ENCODE results near the gene RPL18A. TPM values are rescaled to one million over a fixed set of nuclear protein-coding genes. Genes with fewer than 3 reads are reported as not detected.

RPL18A gene
- total RNA-seq (2016; rRNA removed; fragmentation: Illumina TruSeq; extraction: Trizol) (1,471 and 1,490 TPM in 2 replicates), polyA plus RNA-seq (2011; rRNA removed) (2,004 and 2,232 TPM in 2 replicates), polyA minus RNA-seq (2011; rRNA and poly(A)+ RNA removed; ENCODE audit: low replicate concordance) (547 and 652 TPM in 2 replicates), Bru-seq, nascent RNA (percentile 99 among the genes with signal in this experiment), BruChase-seq, experiment 1, labeled RNA remaining after a 6-hour chase (percentile 99 among the genes with signal in this experiment), BruChase-seq, experiment 2, labeled RNA remaining after a 2-hour chase (percentile 98 among the genes with signal in this experiment)
- 3,356 and 3,471 TPM in 2 replicates for total RNA-seq (2016; cell fraction: cytosol; rRNA removed; fragmentation: Illumina TruSeq; extraction: Trizol; ENCODE audit: low read depth)
- 1,484 and 1,563 TPM in 2 replicates for total RNA-seq (2016; cell fraction: insoluble cytoplasmic fraction; rRNA removed; fragmentation: Illumina TruSeq; extraction: Trizol)
- 4,403 and 4,828 TPM in 2 replicates for total RNA-seq (2016; cell fraction: membrane; rRNA removed; fragmentation: Illumina TruSeq; extraction: Trizol)
- 550 and 622 TPM in 2 replicates for total RNA-seq (2016; cell fraction: nucleus; rRNA removed; fragmentation: Illumina TruSeq; extraction: Trizol)
- polyA plus RNA-seq (2011; cell fraction: cytosol; rRNA removed): 2,519 and 3,516 TPM in 2 replicates
- 865 and 944 TPM in 2 replicates for polyA plus RNA-seq (2011; cell fraction: nucleus; rRNA removed)
- polyA plus RNA-seq (2012): 2,311 and 3,663 TPM in 2 replicates
- polyA plus RNA-seq (2016; cell fraction: cytosol; fragmentation: Illumina TruSeq; extraction: Trizol; ENCODE audit: low read depth): 5,329 and 5,962 TPM in 2 replicates
- 2,198 and 2,250 TPM in 2 replicates for polyA plus RNA-seq (2016; cell fraction: insoluble cytoplasmic fraction; fragmentation: Illumina TruSeq; extraction: Trizol; ENCODE audit: low read depth)
- 6,513 and 6,759 TPM in 2 replicates for polyA plus RNA-seq (2016; cell fraction: membrane; fragmentation: Illumina TruSeq; extraction: Trizol; ENCODE audit: low read depth)
- polyA plus RNA-seq (2016; cell fraction: nucleus; fragmentation: Illumina TruSeq; extraction: Trizol; ENCODE audit: insufficient read depth, low read depth): 1,298 and 1,347 TPM in 2 replicates
- polyA minus RNA-seq (2011; cell fraction: cytosol; rRNA and poly(A)+ RNA removed): 819 and 843 TPM in 2 replicates
- polyA minus RNA-seq (2011; cell fraction: nucleus; rRNA and poly(A)+ RNA removed): 236 and 251 TPM in 2 replicates
- long read RNA-seq, experiment 1, transcript RPL18A-201 (5 exons, 665 nt): major isoform, 2,225 of 2,279 reads
- long read RNA-seq, experiment 1, transcript RPL18A-203 (4 exons, 1,084 nt): minor isoform, 18 of 2,279 reads
- long read RNA-seq, experiment 1, partial matches to known transcripts: 23 of 2,279 reads
- long read RNA-seq, experiment 1, other reads (novel, unspliced or antisense): 13 of 2,279 reads
- long read RNA-seq, experiment 2, transcript RPL18A-201 (5 exons, 665 nt): major isoform, 3,193 of 3,445 reads
- long read RNA-seq, experiment 2, transcript RPL18A-203 (4 exons, 1,084 nt): minor isoform, 79 of 3,445 reads
- long read RNA-seq, experiment 2, partial matches to known transcripts: 66 of 3,445 reads
- long read RNA-seq, experiment 2, other reads (novel, unspliced or antisense): 107 of 3,445 reads

GRCh38 chr19:17859533-17860330 lies at the start of gene RPL18A:
Gene RPL18A, plus strand, starts transcription at chr19:17859910. Its CDS starts 47 bp downstream, at chr19:17859957.
- in situ Hi-C loops (cut with HindIII; ENCODE audit: extremely low pct_ligation_motif_present, low pct_unique_long_range_greater_than_20kb): loop anchor here (10.0 kb wide), 1 partner anchor 155 kb away; no protein-coding TSS in a partner anchor
- peak; percentile 91 for ATAC-seq
- peak within 1 kb of the TSS; percentile 91 to 97 (median 96) for H3K4me3 ChIP-seq (replicated peaks in 1 of 3; ENCODE audit: insufficient read depth in 1 of 3, low read depth in 2 of 3, low read length in 3 of 3)
- H3K9me3 ChIP-seq (ENCODE audit: low read length): no peaks in the 10 kb centered on the region
- H3K4me1 ChIP-seq (ENCODE audit: insufficient read depth, low read length): peaks cover 18% of the 10 kb centered on the region
- ChIA-PET POLR2A (interaction anchor here (0.6 to 2.2 kb wide), 37 partner anchors 8 to 743 kb away, joined by 3 to 49 read pairs (median 4); partner anchors contain the start of genes B3GNT3, BST2, CCDC124 and JAK3), CTCF (ENCODE audit: low intra/inter-chr PET ratio, low total read pairs) (interaction anchor here (1.5 kb wide), 1 partner anchor 73 kb away, joined by 7 read pairs; the partner anchor contains the start of gene CCDC124)
- H3K79me2 ChIP-seq (ENCODE audit: insufficient read depth, low read length): peaks cover 27% of the 10 kb centered on the region
- H4K20me1 ChIP-seq (ENCODE audit: insufficient read depth, low read length): peaks cover 45% of the 10 kb centered on the region
- H3K4me2 ChIP-seq (ENCODE audit: low read depth, low read length): peak within 1 kb of the TSS; percentile 91
- peak within 1 kb of the TSS; percentile 99 for H3K9ac ChIP-seq (ENCODE audit: insufficient read depth, low read depth, low read length)
- peaks cover 14 to 33% of the 10 kb centered on the region in 2 experiments for H3K36me3 ChIP-seq (replicated peaks in 1 of 2; ENCODE audit: control insufficient read depth in 1 of 2, insufficient read depth in 2 of 2, low read length in 2 of 2)
- WGBS (ENCODE audit: low lambda C conversion rate): under 1% methylated on average over 43 of the region's 80 CpGs
- H3K27me3 ChIP-seq (ENCODE audit: control insufficient read depth in 1 of 2, insufficient read depth in 2 of 2, low read length in 2 of 2): no peaks in the 10 kb centered on the region; a peak in 1 of 5 replicates
- FAIRE-seq: peak; percentile 89
- H3K27ac ChIP-seq (ENCODE audit: extremely low read length, insufficient read depth, low read length): peak within 1 kb of the TSS; percentile 82
- peak within 1 kb of the TSS; percentile 80 for H2AFZ ChIP-seq (ENCODE audit: low read length)
- BruUV-seq (replicated peaks): no TSS peak
- intact Hi-C loops (cut with micrococcal nuclease; ENCODE audit: unreplicated experiment): loop anchor here (5.0 kb wide), 1 partner anchor 73 kb away; the partner anchor contains the start of gene CCDC124
- DNase-seq (ENCODE audit: low spot score): peak; percentile 99
- TF ChIP-seq PLRG1 (conservative IDR thresholded peaks at IDR 0.05) (no peak), DPF2 (CRISPR knock-in tag; IDR thresholded peaks at IDR 0.05; ENCODE audit: borderline replicate concordance, low read depth) (no peak), ZNF207 (IDR thresholded peaks at IDR 0.05; ENCODE audit: borderline replicate concordance) (no peak), ZBTB43 (CRISPR knock-in tag; conservative IDR thresholded peaks at IDR 0.05) (peak; percentile 25; the same call in 1 of the 2 replicates), KAT8 (CRISPR knock-in tag; IDR thresholded peaks at IDR 0.05) (peak; percentile 85), HES4 (CRISPR knock-in tag; IDR thresholded peaks at IDR 0.05; ENCODE audit: borderline replicate concordance) (peak; percentile 79; the same call in 1 of the 2 replicates), JUNB (CRISPR knock-in tag; IDR thresholded peaks at IDR 0.05; ENCODE audit: borderline replicate concordance) (no peak), ZNF740 (CRISPR knock-in tag; IDR thresholded peaks at IDR 0.05) (no peak), REPIN1 (CRISPR knock-in tag; IDR thresholded peaks at IDR 0.05; ENCODE audit: borderline replicate concordance, low read depth) (peak; percentile 44; the same call in 1 of the 2 replicates), IRF1 (CRISPR knock-in tag; IDR thresholded peaks at IDR 0.05; ENCODE audit: low read depth) (no peak), KDM1A (CRISPR knock-in tag; IDR thresholded peaks at IDR 0.05) (no peak), ZNF235 (CRISPR knock-in tag; IDR thresholded peaks at IDR 0.05; ENCODE audit: borderline replicate concordance) (no peak)

All from HepG2 (cell line).